GM21526 (cell line): ENCODE results near the gene CCR9.

ENCODE experiments used
- ATAC-seq: cut with Tn5 transposase; IDR thresholded peaks from one replicate; pipeline ENCODE4 v1.9.1; 2021; ENCODE audit warnings: moderate library complexity; ENCODE audit not compliant: unreplicated experiment, low FRiP score

The CCR9 gene

GRCh38 chr3:45931496-45931895, 45.2 kb downstream of the CCR9 start:
- no peak for ATAC-seq

- no peak for ATAC-seq
Measured at GRCh38 chr3:45932112-45932511, 45.8 kb downstream of the CCR9 start.

- no peak for ATAC-seq
Measured at GRCh38 chr3:45933591-45933990, 47.2 kb downstream of the CCR9 start.

GRCh38 chr3:45936261-45936660, 49.9 kb downstream of the CCR9 start:
- ATAC-seq, result no peak

GRCh38 chr3:45937206-45938042, 51.1 kb downstream of the CCR9 start:
- no peak for ATAC-seq

GRCh38 chr3:45938043-45938435, 51.7 kb downstream of the CCR9 start:
- ATAC-seq, result no peak

- no peak for ATAC-seq
Measured at GRCh38 chr3:45938864-45939263, 52.5 kb downstream of the CCR9 start.

- no peak for ATAC-seq
Measured at GRCh38 chr3:45939341-45939771, 53.0 kb downstream of the CCR9 start.

- no peak for ATAC-seq
Measured at GRCh38 chr3:45940004-45940780, 53.8 kb downstream of the CCR9 start.

GRCh38 chr3:45940781-45941365, 54.5 kb downstream of the CCR9 start:
- no peak for ATAC-seq

- no peak for ATAC-seq
Measured at GRCh38 chr3:45942051-45942825, 55.9 kb downstream of the CCR9 start.

- no peak for ATAC-seq
Measured at GRCh38 chr3:45943207-45943846, 57.0 kb downstream of the CCR9 start, which contains the start of gene CXCR6. CXCR6 (plus strand) TSS chr3:45943464; CDS start chr3:45946482, 3,018 bp downstream.

- ATAC-seq, result no peak
Measured at GRCh38 chr3:45944830-45945620, 58.7 kb downstream of the CCR9 start.

GRCh38 chr3:45946307-45946706, 60.0 kb downstream of the CCR9 start:
- ATAC-seq, result no peak

GRCh38 chr3:45946875-45947274, 60.5 kb downstream of the CCR9 start:
- no peak for ATAC-seq

GRCh38 chr3:45947361-45947760, 61.0 kb downstream of the CCR9 start:
- ATAC-seq, result no peak

- no peak for ATAC-seq
Measured at GRCh38 chr3:45948311-45948781, 62.0 kb downstream of the CCR9 start.

GRCh38 chr3:45948881-45949280, 62.5 kb downstream of the CCR9 start:
- ATAC-seq, result no peak

GRCh38 chr3:45949432-45949831, 63.1 kb downstream of the CCR9 start:
- no peak for ATAC-seq
